GM12878 (cell line): ENCODE measurements around the gene MATN3. TPM values are rescaled to one million over a fixed set of nuclear protein-coding genes. Genes with fewer than 3 reads are reported as not detected.

Experiments
- CBX3 ChIP-seq: fragments of 200-600 bp; sonication (generic); IDR thresholded peaks from 2 replicates; pipeline ENCODE4 v1.6.1; 2016; ENCODE audit warnings: low read depth, borderline replicate concordance
- CHD1 ChIP-seq: IDR thresholded peaks from 2 replicates; pipeline ENCODE4 v1.6.1; 2012; ENCODE audit warnings: low read depth, low read length, improper control_type of control experiment
- ETV6 ChIP-seq, 2 experiments: fragments of 450-650 bp in 1 of 2; IDR thresholded peaks in 1 of 2; conservative IDR thresholded peaks in 1 of 2; 2 replicates each; pipeline ENCODE4 v1.6.1; 2014; ENCODE audit warnings: antibody characterized with exemption in 1 of 2, borderline replicate concordance in 1 of 2, low read depth in 1 of 2, mild to moderate bottlenecking in 1 of 2, moderate library complexity in 1 of 2
- IRF5 ChIP-seq: fragments of 450-650 bp; IDR thresholded peaks from 2 replicates; pipeline ENCODE4 v1.6.1; 2017; ENCODE audit warnings: borderline replicate concordance
- KAT2A ChIP-seq: conservative IDR thresholded peaks from 2 replicates; pipeline ENCODE4 v1.6.1; 2011; ENCODE audit warnings: low read depth, low read length; ENCODE audit not compliant: control insufficient read depth
- MEF2A ChIP-seq: IDR thresholded peaks from 2 replicates; pipeline ENCODE4 v1.6.1; 2011; ENCODE audit warnings: low read depth, mild to moderate bottlenecking, low read length, moderate library complexity; ENCODE audit not compliant: insufficient read depth
- SMAD1 ChIP-seq: fragments of 450-650 bp; IDR thresholded peaks from 2 replicates; pipeline ENCODE4 v1.6.1; 2018; ENCODE audit warnings: mild to moderate bottlenecking, low read depth; ENCODE audit not compliant: partially characterized antibody
- SUPT20H ChIP-seq: IDR thresholded peaks from 2 replicates; pipeline ENCODE4 v1.6.1; 2011; ENCODE audit warnings: low read depth, mild to moderate bottlenecking, low read length, moderate library complexity, borderline replicate concordance; ENCODE audit not compliant: control insufficient read depth
- USF1 ChIP-seq: IDR thresholded peaks from 2 replicates; pipeline ENCODE4 v1.6.1; 2011; ENCODE audit warnings: borderline replicate concordance, low read depth, mild to moderate bottlenecking, moderate library complexity, mixed read lengths, low read length; ENCODE audit not compliant: insufficient read depth; ENCODE audit errors: extremely low read length
- ZNF24 ChIP-seq: fragments of 450-650 bp; IDR thresholded peaks from 2 replicates; pipeline ENCODE4 v1.6.1; 2017; ENCODE audit warnings: antibody characterized with exemption, mild to moderate bottlenecking
- polyA plus RNA-seq, 11 experiments: library from polyadenylated mRNA; depleted of rRNA in 4 of 11; unstranded in 6 of 11; stranded (reverse) in 5 of 11; fragments of >200 nt; fragmentation: Nextera tagmentation in 4 of 11; fragmentation: Illumina TruSeq in 1 of 11; extraction: Ambion mirVana in 4 of 11; extraction: Trizol in 1 of 11; gene quantifications; 1 replicate in 1 of 11; 2 replicates in 10 of 11; pipeline versions ENCODE4 v1.2.1 to v1.2.3, GENCODE V29; 2011 to 2016; ENCODE audit warnings: inconsistent platforms in 2 of 11, missing spikeins in 2 of 11, low read depth in 1 of 11
- total RNA-seq, 4 experiments: library from RNA; depleted of rRNA in 3 of 4; stranded (reverse); fragments of >200 nt in 3 of 4; fragmentation: Illumina TruSeq in 1 of 4; extraction: Trizol in 1 of 4; gene quantifications; 2 replicates each; pipeline versions ENCODE4 v1.2.1 to v1.2.3, GENCODE V29; 2013 to 2021
- TF ChIP-seq, protein P1 (sequence below): fragments of 450-650 bp; IDR thresholded peaks from 2 replicates; pipeline ENCODE4 v1.6.1; 2016; ENCODE audit warnings: mild to moderate bottlenecking
- TF ChIP-seq, protein P2 (sequence below): IDR thresholded peaks from 2 replicates; pipeline ENCODE4 v1.6.1; 2011; ENCODE audit warnings: low read depth, mild to moderate bottlenecking, low read length, moderate library complexity, borderline replicate concordance; ENCODE audit errors: extremely low read depth

MATN3 gene
- total and polyA plus RNA-seq, 10 of the 15 experiments (the other 5 are each of a cell fraction or from before 2014, with no cell fraction given), result 0.09 TPM; not detected in 9

DNA sequence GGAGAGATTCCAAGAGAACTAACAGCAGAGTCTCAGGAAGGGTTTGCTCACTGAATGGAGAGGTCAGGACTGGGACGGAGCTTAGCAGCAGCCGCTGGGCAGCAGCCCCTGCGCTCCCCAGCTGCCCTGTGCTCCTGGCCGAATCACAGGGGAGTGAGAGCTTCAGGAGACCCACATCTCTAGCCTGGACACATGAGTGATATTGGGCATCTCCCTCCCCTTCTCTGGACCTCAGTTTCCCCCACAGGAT lies 511 bp downstream of the MATN3 start (continued):
- TF ChIP-seq, protein P1, sequence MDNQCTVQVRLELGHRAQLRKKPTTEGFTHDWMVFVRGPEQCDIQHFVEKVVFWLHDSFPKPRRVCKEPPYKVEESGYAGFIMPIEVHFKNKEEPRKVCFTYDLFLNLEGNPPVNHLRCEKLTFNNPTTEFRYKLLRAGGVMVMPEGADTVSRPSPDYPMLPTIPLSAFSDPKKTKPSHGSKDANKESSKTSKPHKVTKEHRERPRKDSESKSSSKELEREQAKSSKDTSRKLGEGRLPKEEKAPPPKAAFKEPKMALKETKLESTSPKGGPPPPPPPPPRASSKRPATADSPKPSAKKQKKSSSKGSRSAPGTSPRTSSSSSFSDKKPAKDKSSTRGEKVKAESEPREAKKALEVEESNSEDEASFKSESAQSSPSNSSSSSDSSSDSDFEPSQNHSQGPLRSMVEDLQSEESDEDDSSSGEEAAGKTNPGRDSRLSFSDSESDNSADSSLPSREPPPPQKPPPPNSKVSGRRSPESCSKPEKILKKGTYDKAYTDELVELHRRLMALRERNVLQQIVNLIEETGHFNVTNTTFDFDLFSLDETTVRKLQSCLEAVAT, result no peak
- TF ChIP-seq KAT2A, result no peak
- TF ChIP-seq, protein P2, sequence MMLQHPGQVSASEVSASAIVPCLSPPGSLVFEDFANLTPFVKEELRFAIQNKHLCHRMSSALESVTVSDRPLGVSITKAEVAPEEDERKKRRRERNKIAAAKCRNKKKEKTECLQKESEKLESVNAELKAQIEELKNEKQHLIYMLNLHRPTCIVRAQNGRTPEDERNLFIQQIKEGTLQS, result no peak
- TF ChIP-seq USF1, result no peak
- TF ChIP-seq SMAD1, result no peak
- no peak for TF ChIP-seq SUPT20H
- no peak for TF ChIP-seq CBX3
- no peak for TF ChIP-seq ETV6 (conservative IDR thresholded peaks at IDR 0.05 in 1 of 2, IDR thresholded peaks at IDR 0.05 in 1 of 2; ENCODE audit: borderline replicate concordance in 1 of 2, low read depth in 1 of 2)
- no peak for TF ChIP-seq IRF5
- TF ChIP-seq ZNF24, result no peak
- no peak for TF ChIP-seq MEF2A
- TF ChIP-seq CHD1, result no peak
